GM12801 (cell line): ENCODE measurements around the gene CFDP1.

Experiments
- TF ChIP-seq, protein P1 (sequence below): IDR thresholded peaks from one replicate; pipeline ENCODE4 v1.5.1; 2011; ENCODE audit warnings: control low read depth; ENCODE audit not compliant: insufficient read length; ENCODE audit errors: extremely low read depth

CFDP1 gene

DNA sequence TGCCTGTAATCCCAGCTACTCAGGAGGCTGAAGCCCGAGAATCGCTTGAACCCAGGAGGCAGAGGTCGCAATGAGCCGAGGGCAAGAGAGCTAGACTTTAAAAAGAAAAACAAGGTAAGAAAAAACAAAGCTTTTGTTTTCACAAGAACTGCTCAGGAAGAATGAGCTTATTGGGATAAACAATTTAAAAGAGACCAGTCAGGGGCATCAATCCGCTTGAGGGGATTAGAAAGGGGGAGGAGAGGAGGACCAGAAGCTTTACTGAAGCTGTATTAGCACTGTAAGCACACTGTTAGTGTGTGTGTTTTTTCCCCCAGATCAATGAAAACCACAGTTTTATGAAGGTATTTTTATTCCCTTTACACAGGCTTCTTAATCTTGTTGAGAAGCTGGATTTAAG, 22.4 kb upstream of the CFDP1 start:
- TF ChIP-seq, protein P1, sequence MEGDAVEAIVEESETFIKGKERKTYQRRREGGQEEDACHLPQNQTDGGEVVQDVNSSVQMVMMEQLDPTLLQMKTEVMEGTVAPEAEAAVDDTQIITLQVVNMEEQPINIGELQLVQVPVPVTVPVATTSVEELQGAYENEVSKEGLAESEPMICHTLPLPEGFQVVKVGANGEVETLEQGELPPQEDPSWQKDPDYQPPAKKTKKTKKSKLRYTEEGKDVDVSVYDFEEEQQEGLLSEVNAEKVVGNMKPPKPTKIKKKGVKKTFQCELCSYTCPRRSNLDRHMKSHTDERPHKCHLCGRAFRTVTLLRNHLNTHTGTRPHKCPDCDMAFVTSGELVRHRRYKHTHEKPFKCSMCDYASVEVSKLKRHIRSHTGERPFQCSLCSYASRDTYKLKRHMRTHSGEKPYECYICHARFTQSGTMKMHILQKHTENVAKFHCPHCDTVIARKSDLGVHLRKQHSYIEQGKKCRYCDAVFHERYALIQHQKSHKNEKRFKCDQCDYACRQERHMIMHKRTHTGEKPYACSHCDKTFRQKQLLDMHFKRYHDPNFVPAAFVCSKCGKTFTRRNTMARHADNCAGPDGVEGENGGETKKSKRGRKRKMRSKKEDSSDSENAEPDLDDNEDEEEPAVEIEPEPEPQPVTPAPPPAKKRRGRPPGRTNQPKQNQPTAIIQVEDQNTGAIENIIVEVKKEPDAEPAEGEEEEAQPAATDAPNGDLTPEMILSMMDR, result no peak

DNA sequence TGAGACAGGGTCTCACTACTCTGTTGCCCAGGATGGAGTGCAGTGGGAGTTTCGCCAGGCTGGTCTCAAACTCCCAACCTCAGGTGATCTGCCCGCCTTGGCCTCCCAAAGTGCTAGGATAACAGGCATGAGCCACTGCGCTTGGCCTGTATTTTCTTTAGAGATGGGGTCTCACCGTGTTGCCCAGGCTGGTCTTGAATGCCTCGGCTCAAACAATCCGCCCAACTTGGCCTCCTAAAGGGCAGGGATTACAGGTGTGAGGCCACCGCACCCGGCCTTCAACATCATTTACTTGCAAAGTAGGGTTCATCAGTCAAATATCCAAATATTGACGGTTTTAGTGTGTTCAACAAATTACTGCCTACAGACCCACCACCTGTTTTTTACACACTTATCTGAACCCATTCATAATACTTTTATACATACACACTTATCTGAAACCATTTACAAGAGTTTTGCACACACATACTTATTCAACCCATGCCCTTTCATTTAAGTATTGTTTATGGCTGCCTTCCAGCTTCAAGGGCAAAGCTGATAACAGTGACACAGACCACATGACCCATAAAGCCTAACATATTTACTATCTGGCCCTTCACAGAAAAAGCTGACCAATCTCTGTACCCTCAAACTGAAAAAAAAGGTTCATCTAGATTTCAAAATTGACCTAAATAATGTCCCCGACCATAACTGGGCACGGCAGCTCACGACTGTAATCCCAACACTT, 19.3 kb upstream of the CFDP1 start:
- TF ChIP-seq, protein P1, result no peak

DNA sequence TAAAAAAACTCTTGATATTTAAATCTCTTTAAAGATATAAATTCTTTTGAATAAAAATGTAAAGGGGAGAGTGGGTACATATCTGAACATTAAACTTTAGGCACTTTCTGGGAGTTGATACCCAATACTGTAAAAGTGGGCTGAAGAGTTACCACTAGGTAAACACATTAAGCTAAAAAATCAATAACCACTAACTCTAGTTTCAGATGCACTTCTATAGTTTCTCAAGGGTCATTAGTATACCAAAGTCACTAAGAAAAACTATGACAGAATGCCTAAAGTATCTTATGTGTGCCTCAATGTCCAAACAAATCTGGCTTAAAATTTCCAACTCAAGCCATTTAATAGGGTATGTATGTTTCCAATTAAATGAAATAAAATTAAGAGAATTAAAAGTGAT, 13.1 kb upstream of the CFDP1 start:
- TF ChIP-seq, protein P1, result no peak

DNA sequence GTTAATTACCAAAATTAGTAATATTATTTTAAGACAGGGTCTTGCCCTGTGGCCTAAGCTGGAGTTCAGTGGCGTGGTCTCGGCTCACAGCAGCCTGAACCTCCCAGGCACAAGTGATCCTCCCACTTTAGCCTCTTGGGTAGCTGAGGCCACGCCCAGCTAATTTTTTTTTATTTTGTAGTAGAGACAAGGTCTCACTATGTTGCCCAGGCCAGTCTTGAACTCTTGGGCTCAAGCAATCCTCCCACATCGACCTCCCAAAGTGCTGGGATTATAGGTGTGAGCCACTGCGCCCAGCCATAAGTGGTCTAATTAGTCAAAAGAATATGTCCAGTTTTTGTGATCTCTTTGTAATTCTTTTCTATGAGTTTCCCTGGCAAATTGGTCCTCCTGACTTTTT, 12.0 kb upstream of the CFDP1 start:
- TF ChIP-seq, protein P1, result no peak

DNA sequence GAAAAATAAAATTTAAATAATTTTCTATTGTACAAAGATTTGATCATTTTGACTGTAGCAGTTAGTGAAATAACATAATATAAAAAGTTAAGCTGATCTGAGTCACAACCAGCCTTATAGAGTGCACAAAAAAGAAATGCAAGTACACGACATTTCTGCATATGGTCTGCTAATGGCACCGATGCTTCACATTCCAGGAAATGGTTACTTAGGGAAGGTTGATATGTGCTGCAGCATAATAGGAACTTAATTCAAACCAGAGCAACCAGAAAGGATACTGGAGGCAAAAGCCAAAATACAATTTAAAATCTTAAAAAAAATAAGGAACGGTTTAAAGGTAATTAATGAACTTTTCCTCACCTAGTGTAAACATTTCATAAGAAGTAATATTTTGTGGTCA, 10.0 kb upstream of the CFDP1 start:
- TF ChIP-seq, protein P1, result no peak

DNA sequence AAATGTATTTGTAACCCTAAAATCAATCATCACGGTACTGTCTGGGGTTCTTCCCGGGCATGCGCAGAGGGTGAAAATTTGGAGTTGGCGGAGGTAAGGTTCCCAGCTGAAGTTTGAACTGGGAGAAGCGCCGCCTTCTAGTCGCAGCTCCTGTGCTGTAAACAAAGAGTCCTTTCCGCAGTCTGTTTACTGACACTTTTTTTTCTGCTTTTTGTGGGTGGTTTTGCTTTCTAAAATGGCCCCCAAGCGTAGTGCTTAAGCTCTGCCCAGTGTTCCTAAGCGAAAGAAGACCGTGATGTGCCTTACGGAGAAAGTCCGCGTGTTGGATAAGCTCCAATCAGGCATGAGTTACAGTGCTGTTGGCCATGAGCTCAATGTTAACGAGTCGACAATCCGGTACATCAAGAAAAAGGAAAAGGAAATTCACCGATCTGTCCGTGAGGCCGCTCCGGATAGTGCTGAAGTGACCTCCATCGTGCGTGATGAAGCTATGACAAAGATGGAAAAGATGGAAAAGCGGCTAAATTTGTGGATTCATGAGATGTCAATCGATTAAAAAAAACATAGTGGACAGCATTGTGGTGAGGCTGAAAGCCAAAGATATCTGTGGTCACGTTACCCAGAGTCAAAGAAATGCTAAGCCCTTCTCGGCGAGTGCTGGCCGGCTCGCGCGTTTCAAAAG, 570 bp upstream of the CFDP1 start:
- TF ChIP-seq, protein P1, result no peak

DNA sequence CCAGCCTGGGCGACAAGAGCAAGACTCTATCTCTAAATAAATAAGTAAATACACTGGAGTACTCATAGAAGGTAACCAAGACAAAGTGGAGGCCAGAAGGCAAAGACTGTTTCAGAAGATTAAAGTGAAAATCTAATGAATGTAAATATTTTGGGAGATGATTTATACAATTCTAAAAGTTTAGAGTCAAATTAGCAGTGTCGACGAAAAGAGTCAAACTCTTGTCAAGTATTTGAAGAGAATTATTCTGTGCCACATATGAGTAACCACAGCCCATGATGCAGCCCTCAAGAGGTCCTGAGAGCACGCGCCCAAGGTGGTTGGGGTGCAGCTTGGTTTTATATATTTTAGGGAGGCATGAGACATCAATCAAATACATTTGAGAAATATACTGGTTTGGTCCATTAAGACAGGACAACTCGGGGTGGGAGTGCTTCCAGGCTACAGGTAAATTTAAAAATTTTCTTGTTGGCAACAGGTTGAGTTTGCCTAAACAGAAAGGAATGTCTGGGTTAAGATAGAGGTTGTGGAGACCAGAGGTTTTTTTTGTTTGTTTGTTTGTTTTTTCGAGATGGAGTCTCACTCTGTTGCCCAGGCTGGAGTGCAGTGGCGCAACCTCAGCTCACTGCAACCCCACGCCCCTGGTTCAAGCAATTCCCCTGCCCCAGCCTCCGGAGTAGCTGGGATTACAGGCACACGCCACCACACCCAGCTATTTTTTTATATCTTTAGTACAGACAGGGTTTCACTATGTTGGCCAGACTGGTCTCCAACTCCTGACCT, 3.5 kb downstream of the CFDP1 start:
- TF ChIP-seq, protein P1, result no peak
